GOT3 (cell line): ENCODE data around the gene FBXO11.
A peak's percentile ranks its signal among the peaks of the same experiment; 100 is the strongest.

Experiments used
- DNase-seq: peaks from one replicate; lab custom pipeline; 2025; ENCODE audit warnings: mixed read lengths; lab: John Stamatoyannopoulos, UW

The FBXO11 gene

GRCh38 chr2:47783486-47784351 is 122.6 kb downstream of the FBXO11 start:
- peak; percentile 47 for DNase-seq

- DNase-seq = peak; percentile 83
These were observed 123.4 kb downstream of the FBXO11 start, which contains the start of gene MSH6 for GRCh38 chr2:47782671-47783485. MSH6 (plus strand) TSS chr2:47783145; CDS start chr2:47783234, 89 bp downstream.

GRCh38 chr2:47782381-47782670 is 124.0 kb downstream of the FBXO11 start:
- DNase-seq = no peak

- no peak for DNase-seq
These were observed 126.9 kb downstream of the FBXO11 start for GRCh38 chr2:47779426-47779790.

- no peak for DNase-seq
These were observed 127.4 kb downstream of the FBXO11 start for GRCh38 chr2:47778698-47779425.

- DNase-seq = no peak
These were observed 128.9 kb downstream of the FBXO11 start for GRCh38 chr2:47777277-47777937.

GRCh38 chr2:47774567-47774966 is 131.7 kb downstream of the FBXO11 start:
- DNase-seq = no peak

- no peak for DNase-seq
These were observed 134.0 kb downstream of the FBXO11 start for GRCh38 chr2:47772343-47772742.

- no peak for DNase-seq
These were observed 135.1 kb downstream of the FBXO11 start for GRCh38 chr2:47771211-47771610.

GRCh38 chr2:47769318-47769717 is 137.0 kb downstream of the FBXO11 start:
- no peak for DNase-seq

- peak; percentile 41 for DNase-seq
These were observed 138.3 kb downstream of the FBXO11 start for GRCh38 chr2:47767880-47768609.

- DNase-seq = no peak
These were observed 138.8 kb downstream of the FBXO11 start for GRCh38 chr2:47767497-47767844.

GRCh38 chr2:47751856-47752414 is 154.4 kb downstream of the FBXO11 start:
- no peak for DNase-seq

- no peak for DNase-seq
These were observed 158.4 kb downstream of the FBXO11 start for GRCh38 chr2:47747878-47748277.

GRCh38 chr2:47744074-47744473 is 162.2 kb downstream of the FBXO11 start:
- no peak for DNase-seq

- DNase-seq = no peak
These were observed 164.7 kb downstream of the FBXO11 start for GRCh38 chr2:47741637-47742036.

GRCh38 chr2:47741101-47741500 is 165.2 kb downstream of the FBXO11 start:
- no peak for DNase-seq
